Smooth muscle cell of the brain vasculature (primary cell): ENCODE results near the gene TCF3.

Experiments used
- DNase-seq: peaks from one replicate; pipeline ENCODE4 v3.0.0-alpha.2; 2012; ENCODE audit warnings: low read depth, low spot score

The TCF3 gene

DNA sequence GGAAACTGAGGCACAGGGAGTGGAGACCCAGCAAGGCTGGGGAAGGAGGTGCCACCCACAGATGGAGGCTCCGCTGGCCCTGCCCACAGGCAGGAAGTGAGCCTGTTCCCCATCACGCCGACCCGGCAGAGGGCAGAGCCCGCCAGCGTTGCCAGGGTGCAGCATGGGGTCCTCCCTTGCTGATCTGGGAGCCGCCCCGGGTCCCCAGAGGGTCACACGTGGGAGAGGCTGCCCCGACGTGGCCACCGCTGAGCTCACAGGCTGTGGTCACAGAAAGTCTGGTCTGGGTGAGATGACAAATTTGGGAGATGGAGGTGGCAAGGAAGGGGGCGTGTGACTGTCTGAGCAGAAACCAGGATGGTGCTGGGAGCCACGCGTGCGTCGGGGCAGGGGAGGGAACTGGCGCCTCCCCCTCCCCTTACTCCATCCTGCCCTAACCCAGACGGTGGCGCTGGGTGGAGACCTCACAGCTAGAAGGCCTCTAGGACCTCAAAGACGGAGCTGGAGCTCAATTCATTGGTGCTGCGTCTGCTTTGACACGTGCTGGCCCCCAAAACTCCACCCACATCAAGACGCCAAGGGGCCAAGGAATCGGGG is 92.0 kb downstream of the TCF3 start:
- no peak for DNase-seq
